ENCODE data around the gene MLXIP. TPM values are rescaled to one million over a fixed set of nuclear protein-coding genes. Genes with fewer than 3 reads are reported as not detected.

MLXIP gene
- total and polyA plus RNA-seq, 2 experiments from 2014 or later = 16.2 to 23.0 TPM

DNA sequence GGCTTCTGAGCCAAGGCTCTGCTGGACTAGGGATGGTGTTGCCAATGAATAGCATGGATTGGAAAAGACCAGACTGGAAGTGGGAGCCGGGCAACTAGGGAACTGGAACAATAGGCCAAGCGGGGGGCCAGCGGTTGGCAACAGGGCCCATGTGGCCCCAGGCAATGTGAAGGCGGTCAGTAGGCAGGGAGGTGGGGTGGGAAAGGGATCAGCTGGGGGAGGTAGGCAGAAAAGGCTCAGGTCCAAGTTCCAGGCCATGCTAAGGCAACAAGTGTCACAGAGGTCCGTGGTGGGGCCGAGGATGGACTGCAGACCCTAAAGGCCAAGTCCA, 14.9 kb upstream of the MLXIP start (continued):
- TF ChIP-seq, protein P1, sequence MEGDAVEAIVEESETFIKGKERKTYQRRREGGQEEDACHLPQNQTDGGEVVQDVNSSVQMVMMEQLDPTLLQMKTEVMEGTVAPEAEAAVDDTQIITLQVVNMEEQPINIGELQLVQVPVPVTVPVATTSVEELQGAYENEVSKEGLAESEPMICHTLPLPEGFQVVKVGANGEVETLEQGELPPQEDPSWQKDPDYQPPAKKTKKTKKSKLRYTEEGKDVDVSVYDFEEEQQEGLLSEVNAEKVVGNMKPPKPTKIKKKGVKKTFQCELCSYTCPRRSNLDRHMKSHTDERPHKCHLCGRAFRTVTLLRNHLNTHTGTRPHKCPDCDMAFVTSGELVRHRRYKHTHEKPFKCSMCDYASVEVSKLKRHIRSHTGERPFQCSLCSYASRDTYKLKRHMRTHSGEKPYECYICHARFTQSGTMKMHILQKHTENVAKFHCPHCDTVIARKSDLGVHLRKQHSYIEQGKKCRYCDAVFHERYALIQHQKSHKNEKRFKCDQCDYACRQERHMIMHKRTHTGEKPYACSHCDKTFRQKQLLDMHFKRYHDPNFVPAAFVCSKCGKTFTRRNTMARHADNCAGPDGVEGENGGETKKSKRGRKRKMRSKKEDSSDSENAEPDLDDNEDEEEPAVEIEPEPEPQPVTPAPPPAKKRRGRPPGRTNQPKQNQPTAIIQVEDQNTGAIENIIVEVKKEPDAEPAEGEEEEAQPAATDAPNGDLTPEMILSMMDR (conservative IDR thresholded peaks at IDR 0.05; ENCODE audit: low read depth in 2 of 2) = no peak
- TF ChIP-seq POLR2AphosphoS5 (IDR thresholded peaks at IDR 0.05; ENCODE audit: low read depth) (no peak), ZNF114 (CRISPR knock-in tag; IDR thresholded peaks at IDR 0.05) (no peak)
- TF ChIP-seq, protein P2, sequence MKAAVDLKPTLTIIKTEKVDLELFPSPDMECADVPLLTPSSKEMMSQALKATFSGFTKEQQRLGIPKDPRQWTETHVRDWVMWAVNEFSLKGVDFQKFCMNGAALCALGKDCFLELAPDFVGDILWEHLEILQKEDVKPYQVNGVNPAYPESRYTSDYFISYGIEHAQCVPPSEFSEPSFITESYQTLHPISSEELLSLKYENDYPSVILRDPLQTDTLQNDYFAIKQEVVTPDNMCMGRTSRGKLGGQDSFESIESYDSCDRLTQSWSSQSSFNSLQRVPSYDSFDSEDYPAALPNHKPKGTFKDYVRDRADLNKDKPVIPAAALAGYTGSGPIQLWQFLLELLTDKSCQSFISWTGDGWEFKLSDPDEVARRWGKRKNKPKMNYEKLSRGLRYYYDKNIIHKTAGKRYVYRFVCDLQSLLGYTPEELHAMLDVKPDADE (IDR thresholded peaks at IDR 0.05) = no peak

DNA sequence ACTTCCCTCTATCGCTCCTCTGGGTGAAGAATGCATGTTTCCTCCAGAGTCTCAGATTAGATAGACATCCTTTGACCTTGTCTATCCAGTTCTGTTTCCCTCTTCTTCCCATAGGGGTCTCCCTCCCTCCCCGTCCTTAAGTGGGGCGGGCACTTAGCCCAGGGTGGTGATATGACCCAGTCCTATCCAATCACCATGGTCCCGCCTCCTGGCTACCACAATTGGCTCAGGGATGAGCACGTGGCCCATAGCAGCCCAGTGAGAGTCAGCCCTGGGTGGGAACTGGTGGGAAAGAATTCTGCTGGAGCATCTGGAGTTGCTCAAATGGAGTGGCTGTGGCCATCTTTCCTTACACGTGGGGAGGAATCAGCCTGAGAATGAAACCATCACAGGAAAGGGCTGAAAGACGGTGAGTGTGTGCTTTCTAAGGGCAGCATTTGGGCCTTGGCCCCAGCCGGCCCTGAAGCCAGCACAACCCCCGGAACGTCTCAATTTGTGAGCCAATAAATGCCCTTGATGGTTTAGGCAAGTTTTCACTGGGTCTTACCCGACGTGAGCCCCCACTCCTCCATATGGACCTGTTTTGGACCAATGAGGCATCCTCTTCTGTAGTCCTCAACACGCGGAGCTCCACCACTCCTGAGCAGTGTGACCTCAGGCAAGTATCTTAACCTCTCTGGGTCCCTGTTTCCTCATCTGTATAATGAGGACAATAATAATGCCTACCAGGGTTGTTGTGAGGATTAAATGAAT, 14.4 kb upstream of the MLXIP start:
- H3K27ac ChIP-seq (ENCODE audit: low read depth) = no peak overlapping the region
- no peaks in the 10 kb centered on the region for H3K36me3 ChIP-seq (ENCODE audit: insufficient read depth)
- H3F3A ChIP-seq (replicated peaks; ENCODE audit: low read depth) = no peaks in the 10 kb centered on the region
- TF ChIP-seq EZH2phosphoT487 (IDR thresholded peaks at IDR 0.05; ENCODE audit: unreplicated experiment) (no peak), POLR2AphosphoS5 (IDR thresholded peaks at IDR 0.05; ENCODE audit: low read depth) (peak; percentile 45; the same call in 1 of the 2 replicates)
- TF ChIP-seq, protein P1 (conservative IDR thresholded peaks at IDR 0.05; ENCODE audit: low read depth in 2 of 2) = peak; percentile 61 to 74
- Mint-ChIP-seq H3K27me3 (ENCODE audit: insufficient read depth, low read depth, poor library complexity) (peaks cover 4% of the 10 kb centered on the region), H3K4me3 (peak overlapping the region; percentile 66), H3K9me3 (peaks cover 4% of the 10 kb centered on the region; the same call in 1 of the 3 replicates), H3K4me1 (peaks cover 25% of the 10 kb centered on the region), H3K36me3 (ENCODE audit: low read depth) (peaks cover 30% of the 10 kb centered on the region), H3K27ac (peak overlapping the region; percentile 89)
- H3K9me2 ChIP-seq (ENCODE audit: insufficient read depth) = no peaks in the 10 kb centered on the region
- ATAC-seq (peak; percentile 96), DNase-seq (ENCODE audit: low spot score) (peak; percentile 97)
- no peaks in the 10 kb centered on the region for H4K20me1 ChIP-seq (replicated peaks; ENCODE audit: insufficient read depth)
- H3K27me3 ChIP-seq (ENCODE audit: insufficient read depth) = no peaks in the 10 kb centered on the region
- H3K4me1 ChIP-seq (ENCODE audit: insufficient read depth) = peaks cover 9% of the 10 kb centered on the region; the same call in 1 of the 2 replicates
- peak overlapping the region; percentile 17; the same call in 1 of the 2 replicates for H3K4me3 ChIP-seq
- peak overlapping the region; percentile 35; the same call in 1 of the 2 replicates for H3K4me2 ChIP-seq
- H2AFZ ChIP-seq = no peak overlapping the region
- H3K79me2 ChIP-seq (replicated peaks; ENCODE audit: insufficient read depth) = 0 out of 2 replicates have a peak, but pooled peaks cover 7% of the 10 kb centered on the region
